ENCODE measurements around the gene RNF10. TPM values are rescaled to one million over a fixed set of nuclear protein-coding genes. Genes with fewer than 3 reads are reported as not detected.

RNF10 gene
- total and polyA plus RNA-seq, 2 of the 4 experiments (the other 2 are of a cell fraction), result 44.4 to 95.0 TPM

- Histone ChIP-seq H4K20me1 (ENCODE audit: insufficient read depth, low read length) (peaks cover 9% of the 10 kb centered on the region; the same call in 1 of the 2 replicates), H3K9me1 (ENCODE audit: insufficient read depth, low read length) (no peaks in the 10 kb centered on the region), H3K4me2 (ENCODE audit: low read depth, low read length) (peak within 1 kb of the TSS; percentile 97), H4K5ac (ENCODE audit: low read depth, low read length) (peak within 1 kb of the TSS; percentile 88), H2AK9ac (replicated peaks; ENCODE audit: low read depth, low read length, poor library complexity) (peak within 1 kb of the TSS; percentile 92), H3K4me1 (ENCODE audit: control insufficient read depth, insufficient read depth, low read length) (no peaks in the 10 kb centered on the region), H3K56ac (ENCODE audit: extremely low read depth, insufficient read depth, low read length) (peak within 1 kb of the TSS; percentile 68), H2AK5ac (ENCODE audit: low read depth, low read length) (peak within 1 kb of the TSS; percentile 54; the same call in 1 of the 2 replicates), H3K23ac (ENCODE audit: low read depth, low read length) (peak within 1 kb of the TSS; percentile 92), H3K36me3 (ENCODE audit: control insufficient read depth, insufficient read depth, low read length) (peaks cover 29% of the 10 kb centered on the region), H3K14ac (replicated peaks; ENCODE audit: low read depth, low read length) (peak within 1 kb of the TSS; percentile 94), H4K91ac (ENCODE audit: insufficient read depth, low read depth, low read length) (peak within 1 kb of the TSS; percentile 84; the same call in 1 of the 2 replicates), H2BK5ac (ENCODE audit: low read depth, low read length, poor library complexity, severe bottlenecking) (peak within 1 kb of the TSS; percentile 30), H3K79me1 (ENCODE audit: low read depth in 1 of 2, low read length in 2 of 2) (peaks cover 8 to 26% of the 10 kb centered on the region in 2 experiments; a peak in 2 of 4 replicates), H3K27ac (ENCODE audit: insufficient read depth, low read length) (peak within 1 kb of the TSS; percentile 62), H3K4me3 (ENCODE audit: insufficient read depth, low read depth, low read length) (peak within 1 kb of the TSS; percentile 67), H4K8ac (ENCODE audit: low read depth in 2 of 2, low read length in 2 of 2) (peak within 1 kb of the TSS; percentile 81 to 97), H2AFZ (replicated peaks; ENCODE audit: low read length, poor library complexity) (peak within 1 kb of the TSS; percentile 100), H3K4ac (ENCODE audit: low read depth, low read length) (peak within 1 kb of the TSS; percentile 85), H3K9me3 (ENCODE audit: control insufficient read depth, insufficient read depth, low read length) (no peaks in the 10 kb centered on the region), H2BK20ac (ENCODE audit: low read depth, low read length) (no peak within 1 kb of the TSS), H2BK15ac (ENCODE audit: low read depth, low read length) (no peak within 1 kb of the TSS), H3K27me3 (ENCODE audit: control insufficient read depth, insufficient read depth, low read length) (peaks cover 10% of the 10 kb centered on the region; the same call in 1 of the 2 replicates), H3K18ac (ENCODE audit: low read depth, low read length) (no peak within 1 kb of the TSS; the same call in 1 of the 2 replicates), H3K9ac (ENCODE audit: low read depth, low read length) (peak within 1 kb of the TSS; percentile 84), H2BK120ac (ENCODE audit: low read depth, low read length) (no peak within 1 kb of the TSS)
- CTCF ChIA-PET, result interaction anchor here (0.7 to 1.6 kb wide), 3 partner anchors 68 to 842 kb away, joined by 3 to 11 read pairs (median 5); no protein-coding TSS in a partner anchor
- BruUV-seq (replicated peaks), result no TSS peak
- intact Hi-C loops (cut with micrococcal nuclease) (loop anchor here (5.0 kb wide), 1 partner anchor 431 kb away; no protein-coding TSS in a partner anchor), in situ Hi-C loops (cut with MboI; ENCODE audit: low sequenced_read_pairs) (loop anchor here (5.0 kb wide), 2 partner anchors 131 to 391 kb away; partner anchors contain the start of gene UNC119B), dilution Hi-C loops (cut with HindIII; ENCODE audit: low sequenced_read_pairs, unreplicated experiment) (no loop called here)
- peak; percentile 95 for ATAC-seq (ENCODE audit: low read depth)
- POLR2A ChIA-PET (ENCODE audit: unreplicated experiment), result interaction anchor here (0.6 to 0.9 kb wide), 3 partner anchors 20 to 582 kb away, joined by 3 read pairs; no protein-coding TSS in a partner anchor
- peak; percentile 18; the same call in 1 of the 2 replicates for TF ChIP-seq MAZ (IDR thresholded peaks at IDR 0.05; ENCODE audit: borderline replicate concordance, low read depth, low read length)
- peak; percentile 80; the same call in 1 of the 2 replicates for TF ChIP-seq MXI1 (IDR thresholded peaks at IDR 0.05; ENCODE audit: borderline replicate concordance, low read depth, low read length)
- TF ChIP-seq RAD21 (IDR thresholded peaks at IDR 0.05; ENCODE audit: low read length), result no peak
- 1% methylated on average over 39 of the region's 56 CpGs; no CpG with 5 or more reads in 1 of the 2 experiments for WGBS, 2 experiments (ENCODE audit: extremely low coverage in 2 of 2, insufficient read length in 1 of 2)
- DNase-seq, result peak; percentile 96
These were observed 46.9 kb downstream of the RNF10 start, which contains the start of gene POP5 for GRCh38 chr12:120580787-120581723. TSS of gene POP5 (minus strand) at chr12:120581402. CDS start at chr12:120581362, 40 bp downstream.

Measured in IMR-90 (cell line).